ENCODE data around the gene GPR157. TPM values are rescaled to one million over a fixed set of nuclear protein-coding genes. Genes with fewer than 3 reads are reported as not detected.

The GPR157 gene
- total and polyA plus RNA-seq, 4 experiments from 2014 or later, result 1.6 to 10.9 (median 4.8) TPM

DNA sequence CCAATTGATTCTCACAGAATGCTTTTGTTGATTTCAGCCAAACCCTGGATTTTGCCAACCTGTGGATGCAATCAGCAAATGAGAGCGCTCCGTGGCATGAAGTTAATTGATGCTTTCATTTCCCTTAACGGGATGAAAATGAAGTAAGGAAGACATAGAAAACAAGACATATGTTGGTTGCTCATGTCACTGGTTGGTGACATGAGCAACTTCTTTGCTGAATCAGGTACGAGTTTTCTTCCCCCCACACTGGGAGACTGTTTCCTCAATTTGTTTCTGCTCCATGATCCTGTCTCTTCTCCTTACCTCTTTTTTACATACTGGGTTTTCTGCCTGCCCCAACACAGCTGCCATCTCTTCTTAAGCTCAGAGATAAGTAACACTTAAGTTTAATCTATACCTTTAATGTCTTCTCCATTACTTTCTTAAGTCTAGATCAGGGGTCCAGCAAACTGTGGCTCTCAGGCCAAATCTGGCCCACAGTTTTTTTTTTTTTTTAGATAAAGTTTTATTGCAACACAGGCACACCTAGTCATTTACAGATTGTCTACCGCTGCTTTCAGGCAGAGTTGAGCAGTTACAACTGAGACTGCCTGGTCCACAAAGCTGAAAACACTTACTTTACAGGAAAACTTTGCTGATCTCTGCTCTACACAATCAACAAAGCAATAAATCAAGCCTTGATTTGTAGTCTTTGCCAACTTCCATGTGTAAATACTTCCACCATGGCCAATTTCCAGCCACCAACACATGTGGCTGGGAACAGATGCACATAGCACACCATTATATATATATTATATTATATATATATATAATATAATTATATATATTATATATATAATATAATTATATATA lies 13.3 kb downstream of the GPR157 start:
- Mint-ChIP-seq H3K4me1 (peaks cover 0 to 4% (median 1%) of the 10 kb centered on the region in 4 donors), H3K4me3 (no peak overlapping the region), H3K36me3 (peaks cover 0 to 6% of the 10 kb centered on the region in 2 donors), H3K9me3 (no peaks in the 10 kb centered on the region), H3K27me3 (no peaks in the 10 kb centered on the region), H3K27ac (peak overlapping the region in 2 of 7 donors; percentile 27 to 59)
- intact Hi-C loops (cut with micrococcal nuclease), result no loop called here
- Histone ChIP-seq H3K4me1 (ENCODE audit: insufficient read depth, low read length) (no peaks in the 10 kb centered on the region), H3K9me3 (ENCODE audit: control insufficient read depth in 1 of 2, low read length in 2 of 2) (no peaks in the 10 kb centered on the region), H3K27ac (ENCODE audit: low read depth, low read length) (no peak overlapping the region), H3K4me3 (ENCODE audit: low read length in 2 of 2) (no peak overlapping the region), H3K27me3 (ENCODE audit: insufficient read depth, low read length) (no peaks in the 10 kb centered on the region), H3K36me3 (ENCODE audit: insufficient read depth, low read length) (no peaks in the 10 kb centered on the region)
- no peak for DNase-seq
- ChIA-PET POLR2A (ENCODE audit: partially characterized antibody) (interaction anchor here (0.8 kb wide), 1 partner anchor 11 kb away, joined by 3 read pairs; no protein-coding TSS in a partner anchor), CTCF (ENCODE audit: partially characterized antibody) (interaction anchor here (0.6 to 0.7 kb wide), 2 partner anchors 27 to 43 kb away, joined by 4 read pairs; no protein-coding TSS in a partner anchor)

DNA sequence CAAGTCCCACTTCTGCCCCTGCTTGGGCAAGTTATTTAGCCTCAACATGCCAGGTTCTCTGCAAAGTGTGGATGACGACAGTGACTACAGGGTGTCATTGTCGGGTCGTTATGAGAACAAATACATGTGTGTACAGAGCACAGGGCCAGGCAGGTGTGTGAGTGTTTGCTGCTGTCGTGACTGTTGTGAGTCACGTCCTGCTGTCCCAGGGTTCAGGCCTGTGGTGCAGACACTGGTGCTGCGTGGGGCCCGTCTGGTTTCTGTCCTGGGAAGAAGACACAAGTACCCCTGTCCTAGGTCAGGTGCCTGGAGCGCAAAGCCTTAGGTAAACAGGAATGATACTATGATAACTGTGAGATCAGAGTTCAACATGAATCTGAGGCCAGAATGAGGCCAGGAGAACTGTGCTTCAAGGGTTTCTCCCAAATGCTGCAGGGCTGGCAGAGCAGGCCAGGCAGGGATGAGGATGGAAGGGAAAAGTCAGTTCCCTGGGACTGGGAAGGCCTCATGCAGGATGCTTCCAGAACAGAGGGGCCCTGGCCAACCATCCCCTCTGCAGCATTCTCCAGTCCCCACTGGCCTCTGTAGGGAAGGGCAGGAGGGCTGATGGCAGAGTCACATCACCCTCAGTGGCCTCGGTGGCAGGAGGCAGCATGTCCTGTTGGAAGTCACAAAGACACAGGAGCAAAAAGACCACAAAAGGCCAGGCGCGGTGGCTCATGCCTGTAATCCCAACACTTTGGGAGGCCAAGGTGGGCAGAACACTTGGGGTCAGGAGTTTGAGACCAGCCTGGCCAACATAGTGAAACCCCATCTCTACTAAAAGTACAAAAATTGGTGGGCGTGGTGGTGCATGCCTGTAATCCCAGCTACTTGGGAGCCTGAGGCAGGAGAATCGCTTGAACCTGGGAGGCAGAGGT lies 15.7 kb downstream of the GPR157 start:
- Histone ChIP-seq H3K9me3 (ENCODE audit: control insufficient read depth in 1 of 2, low read length in 2 of 2) (no peaks in the 10 kb centered on the region), H3K4me1 (ENCODE audit: insufficient read depth, low read length) (no peaks in the 10 kb centered on the region), H3K27ac (ENCODE audit: low read depth, low read length) (no peak overlapping the region), H3K36me3 (ENCODE audit: insufficient read depth, low read length) (no peaks in the 10 kb centered on the region), H3K27me3 (ENCODE audit: insufficient read depth, low read length) (no peaks in the 10 kb centered on the region), H3K4me3 (ENCODE audit: low read length in 2 of 2) (no peak overlapping the region)
- Mint-ChIP-seq H3K36me3 (peaks cover 0 to 10% of the 10 kb centered on the region in 2 donors), H3K27ac (peak overlapping the region in 2 of 7 donors; percentile 42 to 75), H3K27me3 (no peaks in the 10 kb centered on the region), H3K9me3 (no peaks in the 10 kb centered on the region), H3K4me3 (no peak overlapping the region), H3K4me1 (peaks cover 0 to 4% (median 1%) of the 10 kb centered on the region in 4 donors)
- DNase-seq, result no peak
- intact Hi-C loops (cut with micrococcal nuclease), result no loop called here
- CTCF ChIA-PET (ENCODE audit: partially characterized antibody), result interaction anchor here (4.3 kb wide), 1 partner anchor 83 kb away, joined by 52 read pairs; no protein-coding TSS in a partner anchor
- POLR2A ChIA-PET (ENCODE audit: partially characterized antibody), result no interaction called here

DNA sequence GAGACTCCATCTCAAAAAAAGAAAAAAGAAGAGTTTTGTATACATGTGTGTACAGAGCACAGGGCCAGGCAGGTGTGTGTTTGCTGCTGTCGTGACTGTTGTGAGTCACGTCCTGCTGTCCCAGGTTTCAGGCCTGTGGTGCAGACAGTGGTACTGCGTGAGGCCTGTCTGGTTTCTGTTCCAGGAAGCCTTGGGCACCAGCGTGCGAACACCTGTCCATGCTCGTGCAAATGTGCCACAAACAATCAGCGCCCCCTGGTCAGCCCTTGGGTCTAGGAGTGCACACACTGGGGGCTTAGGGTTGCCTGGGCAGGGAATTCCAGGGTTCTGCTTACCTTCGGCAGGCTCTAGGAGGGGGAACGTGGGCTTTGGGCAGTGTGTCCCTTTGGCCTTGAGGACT lies 16.9 kb downstream of the GPR157 start:
- no peaks in the 10 kb centered on the region for H3K27me3 Mint-ChIP-seq
- ChIA-PET CTCF (ENCODE audit: partially characterized antibody) (interaction anchor here (1.1 to 4.3 kb wide), 8 partner anchors 9 to 379 kb away, joined by 3 to 52 read pairs (median 8); no protein-coding TSS in a partner anchor), POLR2A (ENCODE audit: partially characterized antibody) (interaction anchor here (1.9 kb wide), 1 partner anchor 84 kb away, joined by 6 read pairs; no protein-coding TSS in a partner anchor)
- no peaks in the 10 kb centered on the region for H3K9me3 Mint-ChIP-seq
- Histone ChIP-seq H3K9me3 (ENCODE audit: control insufficient read depth in 1 of 2, low read length in 2 of 2) (no peaks in the 10 kb centered on the region), H3K36me3 (ENCODE audit: insufficient read depth, low read length) (no peaks in the 10 kb centered on the region), H3K27me3 (ENCODE audit: insufficient read depth, low read length) (no peaks in the 10 kb centered on the region), H3K4me1 (ENCODE audit: insufficient read depth, low read length) (no peaks in the 10 kb centered on the region), H3K4me3 (ENCODE audit: low read length in 2 of 2) (no peak overlapping the region), H3K27ac (ENCODE audit: low read depth, low read length) (no peak overlapping the region)
- peaks cover 0 to 4% (median 0%) of the 10 kb centered on the region in 4 donors for H3K4me1 Mint-ChIP-seq
- peaks cover 2 to 11% of the 10 kb centered on the region in 2 donors for H3K36me3 Mint-ChIP-seq
- H3K4me3 Mint-ChIP-seq, result no peak overlapping the region
- H3K27ac Mint-ChIP-seq, result no peak overlapping the region
- intact Hi-C loops (cut with micrococcal nuclease), result loop anchor here (2.0 kb wide), 1 partner anchor 57 kb away; no protein-coding TSS in a partner anchor
- no peak for DNase-seq

DNA sequence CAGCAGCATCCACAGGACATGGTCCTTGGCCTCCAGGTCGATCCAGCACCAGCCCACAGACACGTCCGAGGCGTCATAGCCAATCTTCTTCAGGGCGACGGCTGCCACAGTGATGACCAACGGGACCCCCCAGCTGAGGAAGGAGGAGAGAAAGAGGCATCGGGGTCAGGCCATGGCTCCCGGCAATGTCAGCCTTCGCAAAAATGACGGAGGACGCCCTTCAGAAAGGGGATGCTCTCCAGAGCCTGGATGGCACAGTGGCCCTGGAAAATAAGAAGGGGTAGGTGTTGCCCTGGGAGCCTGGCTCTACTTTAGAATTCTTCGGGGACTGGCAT lies 17.6 kb downstream of the GPR157 start:
- Histone ChIP-seq H3K36me3 (ENCODE audit: insufficient read depth, low read length) (no peaks in the 10 kb centered on the region), H3K4me3 (ENCODE audit: low read length in 2 of 2) (no peak overlapping the region), H3K27me3 (ENCODE audit: insufficient read depth, low read length) (no peaks in the 10 kb centered on the region), H3K27ac (ENCODE audit: low read depth, low read length) (no peak overlapping the region), H3K9me3 (ENCODE audit: control insufficient read depth in 1 of 2, low read length in 2 of 2) (no peaks in the 10 kb centered on the region), H3K4me1 (ENCODE audit: insufficient read depth, low read length) (no peaks in the 10 kb centered on the region)
- H3K36me3 Mint-ChIP-seq, result peaks cover 7 to 14% of the 10 kb centered on the region in 2 donors
- no peak overlapping the region for H3K27ac Mint-ChIP-seq
- POLR2A ChIA-PET (ENCODE audit: partially characterized antibody), result interaction anchor here (1.9 kb wide), 1 partner anchor 85 kb away, joined by 6 read pairs; no protein-coding TSS in a partner anchor
- CTCF ChIA-PET (ENCODE audit: partially characterized antibody), result interaction anchor here (0.5 to 4.3 kb wide), 16 partner anchors 9 to 464 kb away, joined by 3 to 52 read pairs (median 5); partner anchors contain the start of gene GPR157
- H3K27me3 Mint-ChIP-seq, result no peaks in the 10 kb centered on the region
- intact Hi-C loops (cut with micrococcal nuclease), result loop anchor here (2.0 kb wide), 1 partner anchor 57 kb away; no protein-coding TSS in a partner anchor
- no peak overlapping the region for H3K4me3 Mint-ChIP-seq
- no peak for DNase-seq
- H3K4me1 Mint-ChIP-seq, result peaks cover 0 to 4% (median 0%) of the 10 kb centered on the region in 4 donors
- no peaks in the 10 kb centered on the region for H3K9me3 Mint-ChIP-seq

DNA sequence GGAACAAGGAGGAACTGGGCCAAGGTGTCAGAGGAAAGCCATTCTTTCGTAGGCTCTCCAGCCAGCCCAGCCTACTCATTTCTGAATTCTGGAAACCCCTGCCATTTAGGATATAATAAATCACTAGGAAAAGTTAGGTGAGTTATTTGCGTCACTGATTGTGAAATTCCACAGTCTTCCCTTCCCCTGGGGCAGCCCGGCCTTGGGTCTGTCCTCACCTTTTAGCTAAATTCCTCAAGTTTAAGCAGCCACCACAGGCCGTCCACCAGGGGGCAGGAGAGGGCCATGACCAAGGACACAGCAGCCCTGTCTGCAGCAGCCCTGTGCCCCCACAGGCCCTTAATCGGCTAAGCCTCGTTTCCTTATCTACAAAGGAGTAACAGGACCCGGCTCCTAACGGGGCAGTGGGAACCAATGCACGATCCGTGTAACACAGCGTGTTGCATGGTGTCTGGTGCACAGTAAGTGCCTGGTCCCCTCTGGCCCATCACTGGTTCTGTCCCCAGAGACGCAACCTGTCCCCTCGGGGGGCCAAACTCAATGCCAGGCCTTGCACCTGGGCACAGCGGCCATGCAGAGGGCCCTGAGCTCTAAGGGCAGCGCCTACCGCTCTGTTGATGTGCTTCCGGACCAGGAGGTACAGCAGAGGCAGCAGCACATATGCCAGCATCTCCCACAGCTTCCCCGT lies 18.1 kb downstream of the GPR157 start:
- Histone ChIP-seq H3K27me3 (ENCODE audit: insufficient read depth, low read length) (no peaks in the 10 kb centered on the region), H3K36me3 (ENCODE audit: insufficient read depth, low read length) (no peaks in the 10 kb centered on the region), H3K9me3 (ENCODE audit: control insufficient read depth in 1 of 2, low read length in 2 of 2) (no peaks in the 10 kb centered on the region), H3K27ac (ENCODE audit: low read depth, low read length) (no peak overlapping the region), H3K4me1 (ENCODE audit: insufficient read depth, low read length) (no peaks in the 10 kb centered on the region), H3K4me3 (ENCODE audit: low read length in 2 of 2) (no peak overlapping the region)
- H3K9me3 Mint-ChIP-seq, result no peaks in the 10 kb centered on the region
- peaks cover 0 to 4% (median 0%) of the 10 kb centered on the region in 4 donors for H3K4me1 Mint-ChIP-seq
- peaks cover 7 to 18% of the 10 kb centered on the region in 2 donors for H3K36me3 Mint-ChIP-seq
- no peaks in the 10 kb centered on the region for H3K27me3 Mint-ChIP-seq
- intact Hi-C loops (cut with micrococcal nuclease), result loop anchor here (1.0 to 2.0 kb wide), 2 partner anchors 18 to 58 kb away; partner anchors contain the start of gene GPR157
- ChIA-PET POLR2A (ENCODE audit: partially characterized antibody) (interaction anchor here (1.9 kb wide), 1 partner anchor 85 kb away, joined by 6 read pairs; no protein-coding TSS in a partner anchor), CTCF (ENCODE audit: partially characterized antibody) (interaction anchor here (0.5 to 4.3 kb wide), 20 partner anchors 8 to 464 kb away, joined by 3 to 52 read pairs (median 4); partner anchors contain the start of gene GPR157)
- H3K4me3 Mint-ChIP-seq, result no peak overlapping the region
- peak; percentile 71 to 77 (median 74) for DNase-seq
- no peak overlapping the region for H3K27ac Mint-ChIP-seq

DNA sequence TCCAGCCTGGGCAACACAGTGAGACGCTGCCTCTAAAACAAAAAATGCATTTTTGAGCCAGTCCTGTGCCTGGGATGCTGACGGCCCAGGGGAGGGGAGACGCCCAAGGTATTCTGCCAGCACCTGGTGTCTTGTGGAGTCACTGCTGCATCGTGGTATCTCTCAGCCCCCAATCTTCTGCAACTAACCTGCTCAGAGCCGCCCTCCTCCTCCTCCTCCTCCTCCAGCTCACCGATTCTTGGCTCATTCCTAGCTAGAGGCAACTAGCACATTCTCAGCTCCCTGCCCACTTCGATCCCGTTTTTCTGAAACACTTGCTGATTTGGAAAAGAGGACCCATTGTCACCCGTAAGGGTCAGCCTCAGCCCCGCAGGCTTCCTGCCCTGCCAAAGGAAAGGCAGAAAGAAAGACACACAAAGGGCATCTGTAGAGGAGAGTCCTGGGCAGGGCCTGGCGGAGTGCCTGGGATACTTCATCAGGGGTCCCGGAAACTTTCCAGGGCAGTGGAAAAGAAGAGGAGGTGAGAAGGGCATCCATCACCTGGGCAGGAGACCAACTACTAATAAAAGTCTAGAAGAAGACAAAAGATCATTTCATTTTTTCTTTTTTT lies 20.7 kb downstream of the GPR157 start:
- Mint-ChIP-seq H3K27ac (no peak overlapping the region), H3K9me3 (no peaks in the 10 kb centered on the region), H3K4me3 (no peak overlapping the region), H3K27me3 (no peaks in the 10 kb centered on the region), H3K4me1 (peaks cover 0 to 4% (median 0%) of the 10 kb centered on the region in 4 donors), H3K36me3 (peaks cover 18 to 31% of the 10 kb centered on the region in 2 donors)
- Histone ChIP-seq H3K4me3 (ENCODE audit: low read length in 2 of 2) (no peak overlapping the region), H3K9me3 (ENCODE audit: control insufficient read depth in 1 of 2, low read length in 2 of 2) (no peaks in the 10 kb centered on the region), H3K27me3 (ENCODE audit: insufficient read depth, low read length) (no peaks in the 10 kb centered on the region), H3K27ac (ENCODE audit: low read depth, low read length) (no peak overlapping the region), H3K36me3 (ENCODE audit: insufficient read depth, low read length) (peaks cover 6% of the 10 kb centered on the region), H3K4me1 (ENCODE audit: insufficient read depth, low read length) (no peaks in the 10 kb centered on the region)
- ChIA-PET CTCF (ENCODE audit: partially characterized antibody) (interaction anchor here (2.0 to 4.1 kb wide), 2 partner anchors 88 to 382 kb away, joined by 7 to 10 read pairs; no protein-coding TSS in a partner anchor), POLR2A (ENCODE audit: partially characterized antibody) (no interaction called here)
- DNase-seq, result no peak
- intact Hi-C loops (cut with micrococcal nuclease), result no loop called here

Measured in CD4-positive, alpha-beta memory T cell (primary cell).